ENCODE measurements around the gene TEDC2. TPM values are rescaled to one million over a fixed set of nuclear protein-coding genes. Genes with fewer than 3 reads are reported as not detected.

TEDC2 gene
- polyA plus RNA-seq, 6 donors from 2014 or later: 0.16 to 1.7 (median 0.58) TPM; not detected in 2

DNA sequence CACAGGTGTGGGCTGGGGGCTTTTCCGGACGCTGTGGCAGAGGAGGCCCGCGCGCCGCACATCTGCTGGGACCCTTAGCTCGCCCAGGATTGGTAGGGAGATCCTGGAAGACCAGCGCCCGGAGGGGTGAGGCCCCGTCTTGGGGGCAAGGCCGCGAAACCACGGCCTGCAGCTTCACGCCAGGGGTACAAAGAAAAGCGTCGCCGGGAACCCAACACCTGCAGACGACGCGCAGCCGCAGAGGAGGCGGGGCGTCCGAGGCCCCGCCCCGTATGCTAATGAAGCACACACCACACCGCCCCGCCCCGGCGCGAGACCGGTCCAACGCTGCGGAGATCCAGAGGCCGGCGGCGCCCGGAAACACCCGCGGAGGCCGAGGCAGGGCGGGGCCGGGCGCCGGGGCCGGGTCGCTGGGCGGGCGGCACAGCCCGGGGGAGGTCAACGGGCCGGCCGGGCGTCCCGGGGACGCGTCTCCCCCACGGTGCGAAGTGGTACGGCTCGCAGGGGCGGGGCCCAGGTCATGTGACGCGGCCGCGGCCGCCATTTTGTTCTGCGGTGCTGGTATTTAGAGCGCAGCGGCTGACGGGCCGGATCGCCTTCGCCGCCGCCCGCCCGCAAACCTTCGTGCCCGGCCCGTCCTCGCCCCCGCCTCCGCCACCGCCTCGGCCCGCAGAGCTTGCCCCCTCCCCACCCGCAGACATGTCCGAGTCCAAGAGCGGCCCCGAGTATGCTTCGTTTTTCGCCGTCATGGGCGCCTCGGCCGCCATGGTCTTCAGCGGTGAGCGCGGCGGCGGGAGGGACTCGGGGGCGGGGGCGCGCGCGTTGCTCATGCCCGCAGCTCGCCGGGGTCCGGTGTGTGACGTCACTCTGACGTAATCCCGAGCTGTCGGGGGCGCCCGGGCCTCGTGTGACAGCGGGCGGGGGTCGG is 53.8 kb downstream of the TEDC2 start, which contains the start of gene ATP6V0C:
Gene ATP6V0C, plus strand, starts transcription at position 548 of the 928 bp plus-strand sequence. Its CDS starts 152 bp downstream, at position 700.
- DNase-seq (peak; percentile 96), ATAC-seq (ENCODE audit: low read depth in 2 of 2) (peak; percentile 76)
- H3K9me3 Mint-ChIP-seq: no peaks in the 10 kb centered on the region
- H3K4me1 Mint-ChIP-seq: peaks cover 60 to 88% (median 82%) of the 10 kb centered on the region in 3 donors
- H3K36me3 Mint-ChIP-seq: peaks cover 0 to 9% of the 10 kb centered on the region in 2 donors
- H3K27ac Mint-ChIP-seq: peak within 1 kb of the TSS; percentile 98 to 100 (median 99)
- H3K27me3 Mint-ChIP-seq: no peaks in the 10 kb centered on the region
- H3K4me3 Mint-ChIP-seq: peak within 1 kb of the TSS; percentile 90 to 99 (median 94)

Other genes starting within 250 kb of the TEDC2 start
- gene BRICD5, start 249.2 kb upstream of the TEDC2 start, polyA plus RNA-seq (ENCODE audit: low read depth in 6 of 6): under 1 TPM in 2 of 6 donors, not detected in 4; 0.48 to 0.49 TPM
- 10 to 100 TPM in 2 of 6 donors, 1 to 10 TPM in 4; 5.7 to 11.0 (median 9.5) TPM for gene PGP, start 245.3 kb upstream of the TEDC2 start, polyA plus RNA-seq (ENCODE audit: low read depth in 6 of 6)
- gene E4F1, start 236.5 kb upstream of the TEDC2 start, polyA plus RNA-seq (ENCODE audit: low read depth in 6 of 6): 10 to 100 TPM in 2 of 6 donors, 1 to 10 TPM in 4; 6.4 to 16.1 (median 8.9) TPM
- gene DNASE1L2, start 223.7 kb upstream of the TEDC2 start, polyA plus RNA-seq (ENCODE audit: low read depth in 6 of 6): under 1 TPM in 1 of 6 donors, not detected in 5; 0.30 TPM
- gene ECI1, start 208.5 kb upstream of the TEDC2 start, polyA plus RNA-seq (ENCODE audit: low read depth in 6 of 6): 10 to 100 TPM; 41.7 to 55.1 (median 48.6) TPM
- gene RNPS1, start 192.0 kb upstream of the TEDC2 start, polyA plus RNA-seq (ENCODE audit: low read depth in 6 of 6): 100 to 1,000 TPM; 238 to 325 (median 252) TPM
- gene ABCA3, start 119.4 kb upstream of the TEDC2 start, polyA plus RNA-seq (ENCODE audit: low read depth in 6 of 6): 1 to 10 TPM in 2 of 6 donors, under 1 TPM in 3, not detected in 1; 0.54 to 1.8 (median 0.98) TPM
- gene CCNF, start 30.7 kb upstream of the TEDC2 start, polyA plus RNA-seq (ENCODE audit: low read depth in 6 of 6): 1 to 10 TPM in 5 of 6 donors, not detected in 1; 1.8 to 5.0 (median 2.8) TPM
- not detected for gene NTN3, start 11.2 kb downstream of the TEDC2 start, polyA plus RNA-seq (ENCODE audit: low read depth in 6 of 6)
- gene TBC1D24, start 15.0 kb downstream of the TEDC2 start, polyA plus RNA-seq (ENCODE audit: low read depth in 6 of 6): 1 to 10 TPM in 4 of 6 donors, under 1 TPM in 2; 0.22 to 3.3 (median 2.5) TPM
- 100 to 1,000 TPM in 3 of 6 donors, 10 to 100 TPM in 3; 75.4 to 114 (median 98.1) TPM for gene ATP6V0C, start 53.8 kb downstream of the TEDC2 start, polyA plus RNA-seq (ENCODE audit: low read depth in 6 of 6)
- 10 to 100 TPM; 17.6 to 24.0 (median 20.5) TPM for gene AMDHD2, start 60.3 kb downstream of the TEDC2 start, polyA plus RNA-seq (ENCODE audit: low read depth in 6 of 6)
- 1 to 10 TPM; 2.4 to 5.7 (median 3.5) TPM for gene CEMP1, start 71.3 kb downstream of the TEDC2 start, polyA plus RNA-seq (ENCODE audit: low read depth in 6 of 6)
- 10 to 100 TPM; 16.7 to 44.8 (median 38.9) TPM for gene PDPK1, start 77.9 kb downstream of the TEDC2 start, polyA plus RNA-seq (ENCODE audit: low read depth in 6 of 6)
- gene KCTD5, start 222.4 kb downstream of the TEDC2 start, polyA plus RNA-seq (ENCODE audit: low read depth in 6 of 6): 10 to 100 TPM; 18.3 to 27.5 (median 22.3) TPM

All from naive B cell (primary cell).